HFF-Myc (cell line): Measurements from ENCODE around the gene XRCC3.

Experiments
- DNase-seq: peaks from one replicate; pipeline ENCODE4 v3.0.0-alpha.2; 2011; ENCODE audit warnings: low read depth; ENCODE audit errors: extremely low read depth
- H3K4me3 ChIP-seq: replicated peaks from 2 replicates; pipeline ENCODE4 v1.5.1; 2011; ENCODE audit warnings: low read depth, mild to moderate bottlenecking, control low read depth, low read length
- CTCF ChIP-seq: IDR thresholded peaks from 2 replicates; pipeline ENCODE4 v1.5.1; 2012; ENCODE audit warnings: mild to moderate bottlenecking, low read depth, low read length, control low read depth; ENCODE audit errors: missing control alignments

Gene XRCC3

GRCh38 chr14:103684871-103685270 is 30.4 kb downstream of the XRCC3 start:
- no peak overlapping the region for H3K4me3 ChIP-seq
- no peak for DNase-seq
- no peak for TF ChIP-seq CTCF

GRCh38 chr14:103684471-103684870 is 30.8 kb downstream of the XRCC3 start:
- DNase-seq, result no peak
- no peak for TF ChIP-seq CTCF
- no peak overlapping the region for H3K4me3 ChIP-seq

GRCh38 chr14:103683139-103683538 is 32.1 kb downstream of the XRCC3 start:
- TF ChIP-seq CTCF, result no peak
- no peak overlapping the region for H3K4me3 ChIP-seq
- DNase-seq, result no peak

GRCh38 chr14:103680491-103681231 is 34.6 kb downstream of the XRCC3 start:
- no peak overlapping the region for H3K4me3 ChIP-seq
- no peak for DNase-seq
- no peak for TF ChIP-seq CTCF

GRCh38 chr14:103679351-103679750 is 35.9 kb downstream of the XRCC3 start:
- TF ChIP-seq CTCF, result peak; percentile 59
- DNase-seq, result peak; percentile 10
- no peak overlapping the region for H3K4me3 ChIP-seq

GRCh38 chr14:103676881-103677675 is 38.2 kb downstream of the XRCC3 start:
- no peak overlapping the region for H3K4me3 ChIP-seq
- TF ChIP-seq CTCF, result no peak
- DNase-seq, result no peak
